Measurements from ENCODE around the gene PIGQ. TPM values are rescaled to one million over a fixed set of nuclear protein-coding genes. Genes with fewer than 3 reads are reported as not detected.

The PIGQ gene
- total RNA-seq, 4 donors from 2014 or later: 36.1 to 46.4 (median 40.7) TPM

DNA sequence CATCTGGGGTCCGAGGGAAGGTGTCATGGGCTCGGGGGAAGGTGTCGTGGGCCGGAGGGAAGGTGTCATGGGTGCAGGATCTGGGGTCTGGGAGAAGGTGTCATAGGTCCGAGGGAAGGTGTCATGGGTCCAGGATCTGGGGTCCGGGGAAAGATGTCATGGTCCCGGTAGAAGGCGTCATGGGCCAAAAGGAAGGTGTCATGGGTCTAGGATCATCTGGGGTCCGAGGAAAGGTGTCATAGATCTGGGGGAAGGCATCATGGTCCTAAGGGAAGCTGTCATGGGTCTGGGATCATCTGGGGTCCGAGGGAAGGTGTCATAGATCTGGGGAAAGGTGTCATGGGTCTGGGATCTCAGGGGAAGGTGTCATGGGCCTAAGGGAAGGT lies 21.0 kb downstream of the PIGQ start:
- Histone ChIP-seq H3K27ac (replicated peaks in 1 of 4) (peak overlapping the region; percentile 81 to 98 (median 92)), H3K27me3 (peaks cover 0 to 4% (median 0%) of the 10 kb centered on the region in 4 donors), H3K36me3 (peaks cover 0 to 22% (median 8%) of the 10 kb centered on the region in 4 donors), H3K4me3 (peak overlapping the region; percentile 83 to 94 (median 88)), H3K9me3 (no peaks in the 10 kb centered on the region), H3K4me1 (peaks cover 32 to 75% (median 58%) of the 10 kb centered on the region in 4 donors)
- 54% methylated on average over 10 of the region's 10 CpGs for WGBS
- TF ChIP-seq POLR2AphosphoS5 (IDR thresholded peaks at IDR 0.05) (no peak), EP300 (IDR thresholded peaks at IDR 0.05) (no peak)
- TF ChIP-seq, protein P1, sequence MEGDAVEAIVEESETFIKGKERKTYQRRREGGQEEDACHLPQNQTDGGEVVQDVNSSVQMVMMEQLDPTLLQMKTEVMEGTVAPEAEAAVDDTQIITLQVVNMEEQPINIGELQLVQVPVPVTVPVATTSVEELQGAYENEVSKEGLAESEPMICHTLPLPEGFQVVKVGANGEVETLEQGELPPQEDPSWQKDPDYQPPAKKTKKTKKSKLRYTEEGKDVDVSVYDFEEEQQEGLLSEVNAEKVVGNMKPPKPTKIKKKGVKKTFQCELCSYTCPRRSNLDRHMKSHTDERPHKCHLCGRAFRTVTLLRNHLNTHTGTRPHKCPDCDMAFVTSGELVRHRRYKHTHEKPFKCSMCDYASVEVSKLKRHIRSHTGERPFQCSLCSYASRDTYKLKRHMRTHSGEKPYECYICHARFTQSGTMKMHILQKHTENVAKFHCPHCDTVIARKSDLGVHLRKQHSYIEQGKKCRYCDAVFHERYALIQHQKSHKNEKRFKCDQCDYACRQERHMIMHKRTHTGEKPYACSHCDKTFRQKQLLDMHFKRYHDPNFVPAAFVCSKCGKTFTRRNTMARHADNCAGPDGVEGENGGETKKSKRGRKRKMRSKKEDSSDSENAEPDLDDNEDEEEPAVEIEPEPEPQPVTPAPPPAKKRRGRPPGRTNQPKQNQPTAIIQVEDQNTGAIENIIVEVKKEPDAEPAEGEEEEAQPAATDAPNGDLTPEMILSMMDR (IDR thresholded peaks at IDR 0.05): no peak
- DNase-seq (ENCODE audit: extremely low spot score): no peak
- intact Hi-C loops (cut with DNase I): no loop called here

DNA sequence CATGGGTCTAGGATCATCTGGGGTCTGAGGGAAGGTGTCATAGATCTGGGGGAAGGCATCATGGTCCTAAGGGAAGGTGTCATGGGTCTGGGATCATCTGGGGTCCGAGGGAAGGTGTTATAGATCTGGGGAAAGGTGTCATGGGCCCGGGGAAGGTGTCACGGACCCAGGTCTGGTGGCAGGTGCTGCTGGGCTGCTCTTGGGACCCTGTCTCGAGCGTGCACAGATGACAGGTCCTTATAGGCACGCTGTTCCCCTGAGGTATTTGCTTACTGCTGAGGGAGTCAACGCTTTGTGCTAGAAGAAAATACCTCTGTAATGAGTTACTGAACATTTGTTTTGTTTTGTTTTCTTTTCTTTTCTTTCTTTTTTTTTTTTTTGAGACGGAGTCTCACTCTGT lies 21.5 kb downstream of the PIGQ start:
- 78% methylated on average over 8 of the region's 8 CpGs for WGBS
- intact Hi-C loops (cut with DNase I): no loop called here
- peaks cover 0 to 23% (median 9%) of the 10 kb centered on the region in 4 donors for H3K36me3 ChIP-seq

DNA sequence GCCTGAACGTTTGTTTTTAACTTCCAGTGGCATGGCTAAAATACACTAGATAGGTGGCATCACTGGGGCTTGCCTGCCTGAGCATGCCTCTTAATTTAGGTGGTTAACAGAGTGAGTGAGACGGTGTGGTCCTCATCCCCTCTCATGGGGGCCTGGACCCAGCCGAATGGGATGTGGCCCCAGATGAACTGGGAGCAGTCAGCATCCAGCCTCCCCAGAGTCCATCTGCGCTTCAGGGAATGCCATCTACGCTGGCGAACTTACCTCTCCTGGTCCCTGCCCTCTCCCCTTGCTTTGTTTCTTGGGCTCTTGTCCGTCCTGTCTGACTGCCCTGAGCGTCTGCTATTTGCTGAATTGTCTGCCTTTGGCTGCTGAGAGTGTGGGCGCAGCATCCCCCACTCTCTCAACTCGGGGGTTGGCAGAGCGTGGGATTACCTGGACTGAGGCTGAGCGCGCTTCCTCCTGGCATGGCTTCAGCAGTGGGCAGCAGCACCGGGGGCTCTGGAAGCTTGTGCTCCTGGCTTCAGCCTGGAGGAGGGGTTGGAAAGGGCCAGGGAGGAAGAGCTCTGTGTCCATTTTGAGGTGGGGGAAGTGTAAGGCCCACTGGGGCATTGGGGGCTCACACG lies 22.2 kb downstream of the PIGQ start:
- no peak overlapping the region for H3K27ac ChIP-seq (replicated peaks in 1 of 4)
- TF ChIP-seq, protein P1 (IDR thresholded peaks at IDR 0.05): no peak
- TF ChIP-seq POLR2AphosphoS5 (IDR thresholded peaks at IDR 0.05) (no peak), POLR2A (IDR thresholded peaks at IDR 0.05; ENCODE audit: low read depth) (no peak), EP300 (IDR thresholded peaks at IDR 0.05) (no peak)
- intact Hi-C loops (cut with DNase I): no loop called here
- no peak overlapping the region for H3K4me3 ChIP-seq
- no peaks in the 10 kb centered on the region for H3K27me3 ChIP-seq
- peaks cover 0 to 30% (median 14%) of the 10 kb centered on the region in 4 donors for H3K36me3 ChIP-seq
- H3K9me3 ChIP-seq: no peaks in the 10 kb centered on the region
- DNase-seq (ENCODE audit: extremely low spot score): no peak
- 87% methylated on average over 11 of the region's 15 CpGs for WGBS
- peaks cover 25 to 64% (median 48%) of the 10 kb centered on the region in 4 donors for H3K4me1 ChIP-seq

More for the DNA sequence above, 21.5 kb downstream of the PIGQ start:
- Histone ChIP-seq H3K27me3 (peaks cover 0 to 2% (median 0%) of the 10 kb centered on the region in 4 donors), H3K27ac (replicated peaks in 1 of 4) (no peak overlapping the region), H3K9me3 (no peaks in the 10 kb centered on the region), H3K4me3 (peak overlapping the region in 3 of 4 donors; percentile 83 to 94 (median 87)), H3K4me1 (peaks cover 30 to 72% (median 56%) of the 10 kb centered on the region in 4 donors)
- DNase-seq (ENCODE audit: extremely low spot score): no peak
- TF ChIP-seq POLR2AphosphoS5 (IDR thresholded peaks at IDR 0.05): no peak
- no peak for TF ChIP-seq POLR2A (IDR thresholded peaks at IDR 0.05; ENCODE audit: low read depth)
- TF ChIP-seq, protein P1 (IDR thresholded peaks at IDR 0.05): no peak
- no peak for TF ChIP-seq EP300 (IDR thresholded peaks at IDR 0.05)

DNA sequence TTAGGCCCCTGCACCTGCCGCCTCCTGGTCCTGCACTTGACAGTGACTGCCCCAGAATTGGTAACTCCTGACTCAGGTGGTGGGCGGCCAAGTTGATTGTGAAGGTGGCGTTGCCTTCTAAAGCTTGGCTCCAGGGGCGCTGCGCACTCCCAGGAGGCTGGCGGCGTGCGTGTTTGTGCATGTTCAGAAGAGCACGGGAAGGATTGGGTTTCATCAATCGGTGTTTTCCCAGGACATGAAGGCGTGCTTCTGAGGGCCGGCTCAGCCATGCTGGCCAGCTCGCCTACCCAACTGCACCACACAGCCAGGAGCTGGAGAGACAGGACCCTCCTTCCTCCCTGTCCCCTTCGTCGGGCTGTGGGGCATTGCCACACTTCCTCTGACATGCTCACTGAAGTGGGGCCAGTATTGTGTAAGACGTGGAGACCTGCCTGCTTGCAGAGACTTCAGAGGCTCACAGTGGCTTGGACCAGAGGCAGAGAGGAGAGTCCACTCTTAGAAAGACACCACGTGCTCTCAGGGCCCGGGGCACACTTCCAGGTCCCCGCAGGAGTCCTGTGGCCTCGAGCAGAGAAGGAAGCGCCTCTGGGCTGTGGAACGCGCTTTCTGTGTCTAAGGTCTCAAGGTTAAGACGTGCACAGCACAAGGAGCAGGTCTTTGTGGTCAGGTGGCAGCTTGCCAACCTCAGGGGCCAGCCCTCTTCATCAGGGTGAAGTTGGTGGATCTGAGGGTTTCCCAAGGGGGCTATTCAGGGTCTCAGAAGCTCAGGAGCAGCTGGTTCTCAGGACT lies 22.9 kb downstream of the PIGQ start:
- Histone ChIP-seq H3K36me3 (peaks cover 0 to 30% (median 14%) of the 10 kb centered on the region in 4 donors), H3K9me3 (no peaks in the 10 kb centered on the region), H3K4me3 (no peak overlapping the region), H3K27ac (replicated peaks in 1 of 4) (peak overlapping the region in 1 of 4 donors; percentile 8), H3K4me1 (peaks cover 19 to 57% (median 41%) of the 10 kb centered on the region in 4 donors), H3K27me3 (no peaks in the 10 kb centered on the region)
- 79% methylated on average over 24 of the region's 24 CpGs for WGBS
- intact Hi-C loops (cut with DNase I): no loop called here
- DNase-seq (ENCODE audit: extremely low spot score): no peak
- peak in 1 of 2 donors; percentile 14 for TF ChIP-seq POLR2AphosphoS5 (IDR thresholded peaks at IDR 0.05)
- TF ChIP-seq, protein P1 (IDR thresholded peaks at IDR 0.05): no peak
